ENCODE data around the gene TEX51. TPM values are rescaled to one million over a fixed set of nuclear protein-coding genes. Genes with fewer than 3 reads are reported as not detected.

TEX51 gene
- total RNA-seq, 1 donor from 2014 or later = not detected

- no peak overlapping the region for H3K4me3 ChIP-seq (ENCODE audit: low read depth, low read length)
- H3K36me3 ChIP-seq (ENCODE audit: control insufficient read depth, insufficient read depth, low read length) = no peaks in the 10 kb centered on the region
- no peak for TF ChIP-seq CTCF (IDR thresholded peaks at IDR 0.05; ENCODE audit: insufficient read depth, low read length, severe bottlenecking)
- FAIRE-seq = no peak
- no peaks in the 10 kb centered on the region for H3K27me3 ChIP-seq (ENCODE audit: control insufficient read depth, insufficient read depth, low read length)
- no peak for DNase-seq (ENCODE audit: low read depth)
These were observed 5.1 kb upstream of the TEX51 start for GRCh38 chr2:126893606-126894005.

- DNase-seq (ENCODE audit: low read depth) (no peak), FAIRE-seq (no peak)
- no peaks in the 10 kb centered on the region for H3K36me3 ChIP-seq (ENCODE audit: control insufficient read depth, insufficient read depth, low read length)
- H3K27me3 ChIP-seq (ENCODE audit: control insufficient read depth, insufficient read depth, low read length) = no peaks in the 10 kb centered on the region
- H3K4me3 ChIP-seq (ENCODE audit: low read depth, low read length) = no peak overlapping the region
- TF ChIP-seq CTCF (IDR thresholded peaks at IDR 0.05; ENCODE audit: insufficient read depth, low read length, severe bottlenecking) = no peak
These were observed 4.6 kb upstream of the TEX51 start for GRCh38 chr2:126894082-126894481.

GRCh38 chr2:126894585-126895182, 4.0 kb upstream of the TEX51 start:
- H3K27me3 ChIP-seq (ENCODE audit: control insufficient read depth, insufficient read depth, low read length) = no peaks in the 10 kb centered on the region

GRCh38 chr2:126895336-126895735, 3.4 kb upstream of the TEX51 start:
- DNase-seq (ENCODE audit: low read depth) (no peak), FAIRE-seq (no peak)
- Histone ChIP-seq H3K4me3 (ENCODE audit: low read depth, low read length) (no peak overlapping the region), H3K27me3 (ENCODE audit: control insufficient read depth, insufficient read depth, low read length) (no peaks in the 10 kb centered on the region), H3K36me3 (ENCODE audit: control insufficient read depth, insufficient read depth, low read length) (no peaks in the 10 kb centered on the region)
- TF ChIP-seq CTCF (IDR thresholded peaks at IDR 0.05; ENCODE audit: insufficient read depth, low read length, severe bottlenecking) = no peak

More at GRCh38 chr2:126894585-126895182, 4.0 kb upstream of the TEX51 start:
- no peak for FAIRE-seq
- TF ChIP-seq CTCF (IDR thresholded peaks at IDR 0.05; ENCODE audit: insufficient read depth, low read length, severe bottlenecking) = no peak
- Histone ChIP-seq H3K4me3 (ENCODE audit: low read depth, low read length) (no peak overlapping the region), H3K36me3 (ENCODE audit: control insufficient read depth, insufficient read depth, low read length) (no peaks in the 10 kb centered on the region)
- DNase-seq (ENCODE audit: low read depth) = no peak

GRCh38 chr2:126896471-126896870, 2.2 kb upstream of the TEX51 start:
- no peaks in the 10 kb centered on the region for H3K36me3 ChIP-seq (ENCODE audit: control insufficient read depth, insufficient read depth, low read length)
- TF ChIP-seq CTCF (IDR thresholded peaks at IDR 0.05; ENCODE audit: insufficient read depth, low read length, severe bottlenecking) = no peak
- no peaks in the 10 kb centered on the region for H3K27me3 ChIP-seq (ENCODE audit: control insufficient read depth, insufficient read depth, low read length)
- H3K4me3 ChIP-seq (ENCODE audit: low read depth, low read length) = no peak overlapping the region
- DNase-seq (ENCODE audit: low read depth) (no peak), FAIRE-seq (no peak)

- DNase-seq (ENCODE audit: low read depth) (no peak), FAIRE-seq (no peak)
- no peak for TF ChIP-seq CTCF (IDR thresholded peaks at IDR 0.05; ENCODE audit: insufficient read depth, low read length, severe bottlenecking)
- no peaks in the 10 kb centered on the region for H3K36me3 ChIP-seq (ENCODE audit: control insufficient read depth, insufficient read depth, low read length)
- H3K27me3 ChIP-seq (ENCODE audit: control insufficient read depth, insufficient read depth, low read length) = no peaks in the 10 kb centered on the region
- no peak overlapping the region for H3K4me3 ChIP-seq (ENCODE audit: low read depth, low read length)
These were observed 1.0 kb downstream of the TEX51 start for GRCh38 chr2:126899616-126900185.
